MCF 10A (cell line): ENCODE data around the gene MACROD1. TPM values are rescaled to one million over a fixed set of nuclear protein-coding genes. Genes with fewer than 3 reads are reported as not detected.

ENCODE experiments used
- BruUV-seq: library from RNA; stranded (reverse); fragments of 400-500 nt; replicated peaks from 2 replicates; lab custom pipeline; 2021; lab: Mats Ljungman, UMichigan
- CTCF ChIA-PET: fragments of 300-600 bp; sonication (Branson Sonifier 250); formaldehyde crosslinking; extraction: SDS; loops from one replicate; lab custom pipeline; 2021; ENCODE audit warnings: antibody characterized with exemption, inconsistent platforms; lab: Yijun Ruan, JAX
- POLR2A ChIA-PET: fragments of 300-600, 350-650 bp; sonication (Branson Sonifier 250); formaldehyde crosslinking; extraction: SDS; loops from one replicate; lab custom pipeline; 2020; ENCODE audit warnings: antibody characterized with exemption, inconsistent platforms; lab: Yijun Ruan, JAX
- DNase-seq: peaks from one replicate; pipeline ENCODE4 v3.0.0-alpha.2; 2018; ENCODE audit not compliant: unreplicated experiment
- H3K27ac Mint-ChIP-seq: one replicate; pipeline ENCODE4 v1.8.0; 2022; ENCODE audit warnings: mild to moderate bottlenecking, low read depth, mixed read lengths; ENCODE audit not compliant: unreplicated experiment
- H3K27me3 Mint-ChIP-seq: one replicate; pipeline ENCODE4 v1.8.0; 2022; ENCODE audit warnings: mixed read lengths; ENCODE audit not compliant: insufficient read depth, unreplicated experiment
- H3K36me3 Mint-ChIP-seq: one replicate; pipeline ENCODE4 v1.8.0; 2022; ENCODE audit warnings: mild to moderate bottlenecking, moderate library complexity, mixed read lengths; ENCODE audit not compliant: insufficient read depth, unreplicated experiment
- H3K4me1 Mint-ChIP-seq: one replicate; pipeline ENCODE4 v1.8.0; 2022; ENCODE audit warnings: mixed read lengths; ENCODE audit not compliant: insufficient read depth, unreplicated experiment
- H3K4me3 Mint-ChIP-seq: one replicate; pipeline ENCODE4 v1.8.0; 2022; ENCODE audit warnings: mild to moderate bottlenecking, moderate library complexity, mixed read lengths; ENCODE audit not compliant: unreplicated experiment
- H3K9me3 Mint-ChIP-seq: one replicate; pipeline ENCODE4 v1.8.0; 2022; ENCODE audit warnings: mixed read lengths; ENCODE audit not compliant: unreplicated experiment
- CTCF ChIP-seq: fragments of 200-600 bp; IDR thresholded peaks from one replicate; pipeline ENCODE4 v1.8.0; 2022; ENCODE audit warnings: antibody characterized with exemption, mild to moderate bottlenecking; ENCODE audit not compliant: unreplicated experiment
- intact Hi-C: fragments of 100-400 bp; cut with micrococcal nuclease; formaldehyde crosslinking; loops from 2 replicates; pipeline ENCODE4 v1.14.1; 2022
- total RNA-seq: library from RNA; stranded (reverse); gene quantifications from 2 replicates; pipeline ENCODE4 v1.2.3, GENCODE V29; 2022

Gene MACROD1
- total RNA-seq, 1 experiment from 2014 or later: 15.1 TPM

- Mint-ChIP-seq H3K27ac (no peak overlapping the region), H3K36me3 (no peaks in the 10 kb centered on the region), H3K27me3 (peaks cover 39% of the 10 kb centered on the region), H3K4me1 (no peaks in the 10 kb centered on the region), H3K4me3 (no peak overlapping the region), H3K9me3 (no peaks in the 10 kb centered on the region)
- TF ChIP-seq CTCF: no peak
- no peak for DNase-seq
- no TSS peak for BruUV-seq
- intact Hi-C loops: no loop called here
- CTCF ChIA-PET: no interaction called here
- POLR2A ChIA-PET: no interaction called here
Observed at GRCh38 chr11:64028398-64029115, 137.4 kb downstream of the MACROD1 start.

GRCh38 chr11:64027651-64028397 is 138.1 kb downstream of the MACROD1 start:
- no peak for TF ChIP-seq CTCF
- H3K27me3 Mint-ChIP-seq: peaks cover 34% of the 10 kb centered on the region
- no peak overlapping the region for H3K27ac Mint-ChIP-seq
- ChIA-PET POLR2A (no interaction called here), CTCF (no interaction called here)
- no peaks in the 10 kb centered on the region for H3K36me3 Mint-ChIP-seq
- no TSS peak for BruUV-seq
- no peaks in the 10 kb centered on the region for H3K4me1 Mint-ChIP-seq
- intact Hi-C loops: no loop called here
- H3K9me3 Mint-ChIP-seq: no peaks in the 10 kb centered on the region
- no peak overlapping the region for H3K4me3 Mint-ChIP-seq
- no peak for DNase-seq

- ChIA-PET POLR2A (interaction anchor here (0.6 kb wide), 1 partner anchor 31 kb away, joined by 4 read pairs; no protein-coding TSS in a partner anchor), CTCF (interaction anchor here (0.7 kb wide), 2 partner anchors 13 to 30 kb away, joined by 4 read pairs; no protein-coding TSS in a partner anchor)
- H3K36me3 Mint-ChIP-seq: no peaks in the 10 kb centered on the region
- no peak for TF ChIP-seq CTCF
- no TSS peak for BruUV-seq
- no peaks in the 10 kb centered on the region for H3K4me1 Mint-ChIP-seq
- no peak overlapping the region for H3K27ac Mint-ChIP-seq
- no peak for DNase-seq
- intact Hi-C loops: no loop called here
- peaks cover 26% of the 10 kb centered on the region for H3K27me3 Mint-ChIP-seq
- H3K9me3 Mint-ChIP-seq: no peaks in the 10 kb centered on the region
- no peak overlapping the region for H3K4me3 Mint-ChIP-seq
Observed at GRCh38 chr11:64026575-64027205, 139.2 kb downstream of the MACROD1 start.

- intact Hi-C loops: no loop called here
- Mint-ChIP-seq H3K36me3 (no peaks in the 10 kb centered on the region), H3K9me3 (no peaks in the 10 kb centered on the region), H3K27ac (no peak overlapping the region), H3K4me1 (no peaks in the 10 kb centered on the region), H3K27me3 (peaks cover 26% of the 10 kb centered on the region), H3K4me3 (no peak overlapping the region)
- DNase-seq: no peak
- ChIA-PET CTCF (no interaction called here), POLR2A (interaction anchor here (0.7 kb wide), 1 partner anchor 12 kb away, joined by 3 read pairs; no protein-coding TSS in a partner anchor)
- no TSS peak for BruUV-seq
- no peak for TF ChIP-seq CTCF
Observed at GRCh38 chr11:64025205-64025604, 140.7 kb downstream of the MACROD1 start.
